ENCODE measurements around the gene PDLIM5. TPM values are rescaled to one million over a fixed set of nuclear protein-coding genes. Genes with fewer than 3 reads are reported as not detected.

Gene PDLIM5
- total RNA-seq, 2 donors from 2014 or later, result 115 to 228 TPM

DNA sequence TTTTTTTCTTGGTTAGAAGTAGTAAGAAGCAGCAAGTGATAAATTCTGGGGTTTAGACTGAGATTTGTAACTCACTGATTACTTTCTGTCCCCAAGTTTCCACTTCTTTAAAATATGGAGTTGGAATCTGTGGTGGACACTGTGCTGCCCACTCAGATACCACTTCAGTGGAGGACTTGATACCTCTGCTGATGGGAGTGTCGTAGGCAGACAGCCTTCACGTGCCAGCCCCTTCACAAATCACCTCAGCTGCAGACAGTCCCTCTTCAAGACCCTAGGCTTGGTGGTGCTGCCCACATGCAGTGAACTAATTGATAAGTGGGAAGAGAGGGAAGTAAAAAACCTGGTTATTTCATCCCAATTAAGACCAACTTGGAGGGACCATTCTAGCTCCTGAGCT, 139.5 kb downstream of the PDLIM5 start:
- no peaks in the 10 kb centered on the region for H3K9me3 ChIP-seq
- no peak for DNase-seq (ENCODE audit: low spot score)
- no peak for TF ChIP-seq POLR2A (IDR thresholded peaks at IDR 0.05)
- TF ChIP-seq POLR2AphosphoS5 (IDR thresholded peaks at IDR 0.05), result no peak
- TF ChIP-seq, protein P1, sequence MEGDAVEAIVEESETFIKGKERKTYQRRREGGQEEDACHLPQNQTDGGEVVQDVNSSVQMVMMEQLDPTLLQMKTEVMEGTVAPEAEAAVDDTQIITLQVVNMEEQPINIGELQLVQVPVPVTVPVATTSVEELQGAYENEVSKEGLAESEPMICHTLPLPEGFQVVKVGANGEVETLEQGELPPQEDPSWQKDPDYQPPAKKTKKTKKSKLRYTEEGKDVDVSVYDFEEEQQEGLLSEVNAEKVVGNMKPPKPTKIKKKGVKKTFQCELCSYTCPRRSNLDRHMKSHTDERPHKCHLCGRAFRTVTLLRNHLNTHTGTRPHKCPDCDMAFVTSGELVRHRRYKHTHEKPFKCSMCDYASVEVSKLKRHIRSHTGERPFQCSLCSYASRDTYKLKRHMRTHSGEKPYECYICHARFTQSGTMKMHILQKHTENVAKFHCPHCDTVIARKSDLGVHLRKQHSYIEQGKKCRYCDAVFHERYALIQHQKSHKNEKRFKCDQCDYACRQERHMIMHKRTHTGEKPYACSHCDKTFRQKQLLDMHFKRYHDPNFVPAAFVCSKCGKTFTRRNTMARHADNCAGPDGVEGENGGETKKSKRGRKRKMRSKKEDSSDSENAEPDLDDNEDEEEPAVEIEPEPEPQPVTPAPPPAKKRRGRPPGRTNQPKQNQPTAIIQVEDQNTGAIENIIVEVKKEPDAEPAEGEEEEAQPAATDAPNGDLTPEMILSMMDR (IDR thresholded peaks at IDR 0.05), result no peak
- H3K27ac ChIP-seq, result no peak overlapping the region
- no peaks in the 10 kb centered on the region for H3K27me3 ChIP-seq (replicated peaks; ENCODE audit: insufficient read depth)
- no peaks in the 10 kb centered on the region for H3K4me1 ChIP-seq (replicated peaks)
- H3K4me3 ChIP-seq, result no peak overlapping the region
- H3K36me3 ChIP-seq, result no peaks in the 10 kb centered on the region
- intact Hi-C loops (cut with DNase I), result no loop called here
- 96% methylated on average over 2 of the region's 2 CpGs for WGBS

DNA sequence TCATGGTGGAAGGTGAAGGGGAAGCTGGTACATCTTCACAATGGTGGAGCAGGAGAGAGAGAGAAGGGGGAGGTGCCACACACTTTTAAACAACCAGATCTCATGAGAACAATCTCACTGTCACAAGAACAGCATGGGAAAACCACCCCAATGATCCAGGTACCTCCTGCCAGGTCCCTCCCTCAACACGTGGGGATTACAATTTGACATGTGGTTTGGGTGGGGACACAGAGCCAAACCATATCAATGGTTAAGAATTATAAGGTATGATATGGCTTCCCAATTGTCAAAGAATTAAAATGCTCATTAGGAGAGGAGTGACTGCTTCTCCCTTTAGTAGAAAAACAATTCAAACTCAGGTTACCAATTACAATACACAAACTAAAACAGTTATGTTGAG, 143.3 kb downstream of the PDLIM5 start:
- 60% methylated on average over 1 of the region's 1 CpG for WGBS
- no peak overlapping the region for H3K4me3 ChIP-seq
- H3K4me1 ChIP-seq (replicated peaks), result no peaks in the 10 kb centered on the region
- H3K9me3 ChIP-seq, result no peaks in the 10 kb centered on the region
- no peaks in the 10 kb centered on the region for H3K36me3 ChIP-seq
- TF ChIP-seq, protein P1 (IDR thresholded peaks at IDR 0.05), result no peak
- TF ChIP-seq POLR2AphosphoS5 (IDR thresholded peaks at IDR 0.05), result no peak
- TF ChIP-seq POLR2A (IDR thresholded peaks at IDR 0.05), result no peak
- intact Hi-C loops (cut with DNase I), result loop anchor here (5.0 kb wide), 2 partner anchors 143 to 188 kb away; partner anchors contain the start of gene PDLIM5
- DNase-seq (ENCODE audit: low spot score), result no peak
- H3K27me3 ChIP-seq (replicated peaks; ENCODE audit: insufficient read depth), result no peaks in the 10 kb centered on the region
- H3K27ac ChIP-seq, result no peak overlapping the region

DNA sequence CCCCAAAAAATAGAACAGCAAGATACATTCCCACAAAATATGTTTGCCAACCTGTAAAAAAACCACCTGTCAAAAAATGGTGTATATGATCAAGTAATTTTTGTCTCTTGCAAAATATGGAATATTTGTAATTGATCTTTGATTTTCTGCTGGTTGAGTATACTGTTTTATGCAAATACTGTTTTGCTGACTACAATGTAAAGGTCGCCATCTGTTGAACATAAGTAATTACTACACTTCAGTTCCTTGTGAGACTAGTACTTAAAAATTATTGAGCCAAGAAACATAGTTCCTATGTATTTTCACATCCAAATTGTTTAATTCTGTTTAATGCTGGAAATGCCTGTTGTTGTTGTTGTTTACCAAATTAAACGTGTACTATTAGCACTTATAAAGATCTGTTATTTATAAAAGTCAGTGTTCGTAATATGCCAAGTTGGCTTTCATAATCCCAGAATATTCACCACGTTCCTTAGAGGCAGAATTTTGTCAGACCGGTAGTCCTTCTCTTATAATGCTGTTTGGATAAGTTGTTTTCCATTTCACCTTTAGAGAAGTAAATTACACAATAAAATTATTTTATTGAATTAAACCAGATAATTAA, 144.2 kb downstream of the PDLIM5 start:
- Histone ChIP-seq H3K27me3 (replicated peaks; ENCODE audit: insufficient read depth) (no peaks in the 10 kb centered on the region), H3K36me3 (no peaks in the 10 kb centered on the region), H3K4me1 (replicated peaks) (no peaks in the 10 kb centered on the region), H3K9me3 (no peaks in the 10 kb centered on the region), H3K27ac (no peak overlapping the region), H3K4me3 (no peak overlapping the region)
- intact Hi-C loops (cut with DNase I), result loop anchor here (5.0 kb wide), 2 partner anchors 144 to 189 kb away; partner anchors contain the start of gene PDLIM5
- 51% methylated on average over 5 of the region's 5 CpGs for WGBS
- TF ChIP-seq, protein P1 (IDR thresholded peaks at IDR 0.05), result peak in 3 of 4 experiments; percentile 55 to 79 (median 74)
- no peak for TF ChIP-seq POLR2A (IDR thresholded peaks at IDR 0.05)
- peak; percentile 21 for DNase-seq (ENCODE audit: low spot score)

DNA sequence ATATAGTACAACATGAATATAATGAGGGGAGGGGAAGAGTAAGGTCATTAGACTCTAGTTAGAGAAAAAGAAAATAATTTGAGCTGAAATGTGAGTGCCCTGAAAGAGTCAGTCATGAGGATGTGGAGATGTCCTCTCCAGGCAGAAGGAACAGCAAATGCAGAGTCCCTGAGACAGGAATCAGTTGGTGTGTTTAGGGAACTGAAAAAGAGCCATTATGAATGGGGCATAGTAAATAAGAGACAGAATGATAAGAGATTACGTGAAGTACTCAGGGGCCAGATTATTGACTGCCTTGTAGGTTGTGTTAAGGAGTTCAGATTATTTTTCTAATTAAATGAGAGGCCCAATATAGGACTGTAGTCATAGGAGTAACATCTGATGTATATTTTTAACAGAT, 147.0 kb downstream of the PDLIM5 start:
- no peaks in the 10 kb centered on the region for H3K9me3 ChIP-seq
- no peak overlapping the region for H3K4me3 ChIP-seq
- intact Hi-C loops (cut with DNase I), result loop anchor here (5.0 kb wide), 2 partner anchors 146 to 191 kb away; partner anchors contain the start of gene PDLIM5
- H3K36me3 ChIP-seq, result no peaks in the 10 kb centered on the region
- no peaks in the 10 kb centered on the region for H3K27me3 ChIP-seq (replicated peaks; ENCODE audit: insufficient read depth)
- WGBS, result 95% methylated on average over 1 of the region's 1 CpG
- TF ChIP-seq, protein P1 (IDR thresholded peaks at IDR 0.05), result no peak
- H3K27ac ChIP-seq, result no peak overlapping the region
- H3K4me1 ChIP-seq (replicated peaks), result no peaks in the 10 kb centered on the region
- no peak for DNase-seq (ENCODE audit: low spot score)

DNA sequence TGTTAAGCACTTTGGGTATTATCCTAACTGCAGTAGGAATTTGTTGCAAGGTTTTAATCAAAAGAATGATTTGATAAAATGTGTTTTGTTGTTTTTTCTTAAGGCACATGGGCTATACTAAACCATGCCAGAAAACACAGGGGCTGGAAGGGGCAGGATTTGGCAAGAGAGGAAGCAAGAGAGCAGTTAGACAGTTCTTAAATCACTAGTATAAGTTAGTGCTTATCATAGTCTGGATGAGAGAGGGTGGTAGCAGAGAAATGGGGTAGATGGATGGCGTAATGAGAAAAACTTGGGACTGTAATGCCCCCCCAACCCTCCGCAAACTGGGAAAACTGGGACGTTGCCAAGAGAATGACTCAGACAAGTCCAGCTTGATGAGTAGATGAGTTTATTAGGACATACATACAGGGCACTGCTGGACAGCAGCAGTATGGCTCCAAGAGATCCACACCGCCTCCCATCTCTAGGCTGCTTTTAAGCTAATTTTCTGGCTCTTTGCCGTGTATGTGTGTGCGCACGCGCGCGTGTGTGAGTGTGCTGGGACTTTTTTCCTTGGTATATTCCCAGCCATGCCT, 151.5 kb downstream of the PDLIM5 start:
- no peak for DNase-seq (ENCODE audit: low spot score)
- intact Hi-C loops (cut with DNase I), result no loop called here

More for the DNA sequence above, 151.5 kb downstream of the PDLIM5 start:
- no peak overlapping the region for H3K4me3 ChIP-seq
- H3K9me3 ChIP-seq, result no peaks in the 10 kb centered on the region
- TF ChIP-seq POLR2A (IDR thresholded peaks at IDR 0.05) (no peak), POLR2AphosphoS5 (IDR thresholded peaks at IDR 0.05) (no peak)
- TF ChIP-seq, protein P1 (IDR thresholded peaks at IDR 0.05), result no peak
- H3K4me1 ChIP-seq (replicated peaks), result no peaks in the 10 kb centered on the region
- no peaks in the 10 kb centered on the region for H3K36me3 ChIP-seq
- no peaks in the 10 kb centered on the region for H3K27me3 ChIP-seq (replicated peaks; ENCODE audit: insufficient read depth)
- 90% methylated on average over 10 of the region's 10 CpGs for WGBS
- H3K27ac ChIP-seq, result no peak overlapping the region

All from prostate gland (tissue), 2 donors.